OCI-LY3 (cell line): ENCODE data around the gene MAD1L1.

Experiments
- H2AFZ ChIP-seq: fragments of 200-600, 300-600 bp; shearing (Covaris generic); 2 replicates; pipeline ENCODE4 v1.6.0; 2014; ENCODE audit warnings: antibody characterized with exemption, low read depth, low read length
- H3K27ac ChIP-seq: fragments of 200-600, 300-600 bp; sonication (generic); 2 replicates; pipeline ENCODE4 v1.5.1; 2014; ENCODE audit warnings: mild to moderate bottlenecking, low read length, moderate library complexity, mixed read lengths
- H3K27me3 ChIP-seq: fragments of 200-600, 300-600 bp; sonication (generic); 2 replicates; pipeline ENCODE4 v1.6.1; 2014; ENCODE audit warnings: low read depth, low read length, mixed read lengths
- H3K36me3 ChIP-seq: fragments of 200-600, 300-600 bp; sonication (generic); replicated peaks from 2 replicates; pipeline ENCODE3; 2014; ENCODE audit warnings: low read depth, low read length, mixed read lengths
- H3K4me1 ChIP-seq: fragments of 300-600, 200-600 bp; sonication (generic); 2 replicates; pipeline ENCODE4 v1.6.1; 2014; ENCODE audit warnings: low read length, mixed read lengths
- H3K4me2 ChIP-seq: fragments of 200-600, 300-600 bp; sonication (generic); 2 replicates; pipeline ENCODE4 v1.6.1; 2014; ENCODE audit warnings: low read length, mixed read lengths
- H3K4me3 ChIP-seq: fragments of 300-600, 200-600 bp; sonication (generic); 2 replicates; pipeline ENCODE4 v1.5.1; 2014; ENCODE audit warnings: antibody characterized with exemption, mild to moderate bottlenecking, low read length, moderate library complexity
- H3K79me2 ChIP-seq: fragments of 300-600, 200-600 bp; shearing (Covaris generic); 2 replicates; pipeline ENCODE4 v1.6.1; 2014; ENCODE audit warnings: mild to moderate bottlenecking, low read length, mixed read lengths
- H3K9ac ChIP-seq: fragments of 300-600, 200-600 bp; shearing (Covaris generic); 2 replicates; pipeline ENCODE4 v1.6.0; 2014; ENCODE audit warnings: mild to moderate bottlenecking, low read length, moderate library complexity
- H3K9me3 ChIP-seq: fragments of 200-600, 300-600 bp; shearing (Covaris generic); 2 replicates; pipeline ENCODE4 v1.6.1; 2014; ENCODE audit warnings: low read length, mixed read lengths; ENCODE audit not compliant: insufficient read depth
- H4K20me1 ChIP-seq: fragments of 200-600, 300-600 bp; sonication (generic); 2 replicates; pipeline ENCODE4 v1.6.1; 2016; ENCODE audit warnings: low read length, mixed read lengths; ENCODE audit not compliant: insufficient read depth
- CTCF ChIP-seq: fragments of 200-600, 300-600 bp; sonication (generic); IDR thresholded peaks from 2 replicates; pipeline ENCODE4 v1.5.1; 2014; ENCODE audit warnings: antibody characterized with exemption, low read length, low read depth
- EZH2phosphoT487 ChIP-seq: fragments of 200-600 bp; shearing (Covaris generic); IDR thresholded peaks from 2 replicates; pipeline ENCODE4 v1.6.1; 2018; ENCODE audit warnings: antibody characterized with exemption, mixed run types, low read depth

The MAD1L1 gene

GRCh38 chr7:1946025-1946772 is 286.5 kb downstream of the MAD1L1 start:
- no peak overlapping the region for H2AFZ ChIP-seq
- no peaks in the 10 kb centered on the region for H3K36me3 ChIP-seq
- H3K9ac ChIP-seq = no peak overlapping the region
- H3K79me2 ChIP-seq = no peaks in the 10 kb centered on the region
- H3K4me1 ChIP-seq = no peaks in the 10 kb centered on the region
- H3K27ac ChIP-seq = no peak overlapping the region
- no peaks in the 10 kb centered on the region for H3K9me3 ChIP-seq
- no peak overlapping the region for H3K4me3 ChIP-seq
- no peaks in the 10 kb centered on the region for H4K20me1 ChIP-seq
- H3K27me3 ChIP-seq = no peaks in the 10 kb centered on the region
- TF ChIP-seq CTCF = no peak
- TF ChIP-seq EZH2phosphoT487 = no peak
- no peak overlapping the region for H3K4me2 ChIP-seq

- no peak overlapping the region for H3K4me3 ChIP-seq
- no peaks in the 10 kb centered on the region for H3K27me3 ChIP-seq
Observed at GRCh38 chr7:1945558-1945957, 287.2 kb downstream of the MAD1L1 start.

DNA sequence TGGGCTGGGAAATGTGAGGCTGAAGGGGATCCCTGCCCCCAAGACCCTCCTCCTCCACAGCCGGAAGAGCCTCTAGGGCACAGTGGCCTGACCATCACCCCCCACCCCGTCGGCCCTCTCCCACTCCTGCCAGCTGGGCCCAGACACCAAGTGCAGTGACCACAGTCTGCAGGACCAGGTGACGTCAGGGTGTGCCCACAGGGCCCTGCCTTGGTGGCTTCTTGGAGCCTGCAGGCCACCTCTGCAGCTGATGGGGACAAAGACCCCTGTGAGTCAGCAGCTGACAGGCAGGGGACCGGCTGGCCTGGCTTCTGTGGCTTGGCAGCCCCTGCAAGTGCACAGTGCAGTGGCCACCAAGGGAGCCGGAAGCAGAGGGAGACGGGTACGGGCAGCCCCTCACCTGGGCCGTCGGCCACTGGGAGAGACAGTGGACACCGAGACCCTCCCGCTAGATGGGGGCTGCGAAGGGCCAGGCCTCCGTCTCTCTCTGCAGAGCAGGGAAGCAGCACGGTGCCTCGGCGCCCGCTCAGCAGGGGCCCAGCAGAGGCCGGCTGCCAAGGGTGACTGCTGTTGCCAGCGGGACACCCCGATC is 288.0 kb downstream of the MAD1L1 start:
- no peak overlapping the region for H2AFZ ChIP-seq
- H3K27ac ChIP-seq = no peak overlapping the region
- no peaks in the 10 kb centered on the region for H3K9me3 ChIP-seq
- H3K79me2 ChIP-seq = no peaks in the 10 kb centered on the region
- H4K20me1 ChIP-seq = no peaks in the 10 kb centered on the region
- H3K4me2 ChIP-seq = no peak overlapping the region
- TF ChIP-seq EZH2phosphoT487 (no peak), CTCF (no peak)
- no peaks in the 10 kb centered on the region for H3K27me3 ChIP-seq
- H3K4me1 ChIP-seq = no peaks in the 10 kb centered on the region
- no peak overlapping the region for H3K4me3 ChIP-seq
- H3K9ac ChIP-seq = no peak overlapping the region
- no peaks in the 10 kb centered on the region for H3K36me3 ChIP-seq

More at GRCh38 chr7:1945558-1945957, 287.2 kb downstream of the MAD1L1 start:
- Histone ChIP-seq H3K4me1 (no peaks in the 10 kb centered on the region), H2AFZ (no peak overlapping the region), H3K36me3 (no peaks in the 10 kb centered on the region), H3K27ac (no peak overlapping the region), H3K9ac (no peak overlapping the region), H3K79me2 (no peaks in the 10 kb centered on the region), H3K4me2 (no peak overlapping the region), H3K9me3 (no peaks in the 10 kb centered on the region), H4K20me1 (no peaks in the 10 kb centered on the region)
- no peak for TF ChIP-seq EZH2phosphoT487
- no peak for TF ChIP-seq CTCF

- Histone ChIP-seq H4K20me1 (no peaks in the 10 kb centered on the region), H3K4me2 (no peak overlapping the region), H3K27ac (no peak overlapping the region), H3K9me3 (no peaks in the 10 kb centered on the region), H2AFZ (no peak overlapping the region), H3K4me3 (no peak overlapping the region), H3K36me3 (no peaks in the 10 kb centered on the region), H3K9ac (no peak overlapping the region), H3K79me2 (no peaks in the 10 kb centered on the region), H3K27me3 (no peaks in the 10 kb centered on the region), H3K4me1 (no peaks in the 10 kb centered on the region)
- no peak for TF ChIP-seq CTCF
- no peak for TF ChIP-seq EZH2phosphoT487
Observed at GRCh38 chr7:1943933-1944618, 288.7 kb downstream of the MAD1L1 start.
